Measurements from ENCODE around the gene GALC. TPM values are rescaled to one million over a fixed set of nuclear protein-coding genes. Genes with fewer than 3 reads are reported as not detected.

The GALC gene
- total and polyA plus RNA-seq, 9 of the 15 experiments (the other 6 are each of a cell fraction or from before 2014, with no cell fraction given): 1.6 to 15.0 (median 7.3) TPM

DNA sequence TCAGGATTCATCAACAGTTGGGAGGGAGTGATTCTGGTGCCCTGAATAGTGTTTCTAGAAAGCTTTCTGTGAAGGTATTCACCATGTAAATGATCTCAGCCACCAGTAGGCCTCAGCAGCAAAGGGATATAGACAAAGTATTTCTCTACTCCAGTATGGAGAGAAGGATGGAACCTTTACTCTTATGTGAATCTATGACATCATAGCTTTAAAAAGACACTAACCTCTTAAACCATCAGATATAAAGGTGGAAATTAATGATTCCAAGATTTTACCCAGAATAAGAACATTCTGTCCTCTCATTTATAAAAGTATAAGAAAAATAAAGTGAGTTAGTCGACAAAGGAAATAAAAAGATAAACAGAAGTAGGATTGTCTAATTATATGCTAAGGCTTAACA is 16.5 kb upstream of the GALC start:
- no peaks in the 10 kb centered on the region for H3K36me3 ChIP-seq (ENCODE audit: control insufficient read depth, insufficient read depth, low read length)
- H3K9me3 ChIP-seq (replicated peaks; ENCODE audit: control insufficient read depth, insufficient read depth, low read depth, low read length): no peaks in the 10 kb centered on the region
- no peaks in the 10 kb centered on the region for H4K20me1 ChIP-seq (replicated peaks; ENCODE audit: control insufficient read depth, insufficient read depth, low read length)
- H3K9ac ChIP-seq (ENCODE audit: insufficient read depth in 1 of 2, low read depth in 2 of 2, low read length in 2 of 2): no peak overlapping the region
- H3K4me2 ChIP-seq (ENCODE audit: insufficient read depth, low read length): no peak overlapping the region
- no peak for DNase-seq (ENCODE audit: extremely low read depth in 1 of 4, low spot score in 3 of 4)
- intact Hi-C loops (cut with micrococcal nuclease) (no loop called here), in situ Hi-C loops (cut with MboI) (no loop called here)
- no peaks in the 10 kb centered on the region for H3K9me1 ChIP-seq (ENCODE audit: control insufficient read depth, insufficient read depth, low read length)
- no peak for ATAC-seq
- ChIA-PET POLR2A (interaction anchor here (0.5 kb wide), 1 partner anchor 106 kb away, joined by 4 read pairs; no protein-coding TSS in a partner anchor), CTCF (ENCODE audit: low intra/inter-chr PET ratio) (no interaction called here)
- BruUV-seq (replicated peaks): no TSS peak
- H3K4me3 ChIP-seq: no peak overlapping the region
- no peak for FAIRE-seq
- no peak overlapping the region for H3K27ac ChIP-seq (ENCODE audit: extremely low read depth, low read depth, low read length)
- no peaks in the 10 kb centered on the region for H3K27me3 ChIP-seq (ENCODE audit: control insufficient read depth in 2 of 2, insufficient read depth in 2 of 2, low read length in 2 of 2)
- H3K79me2 ChIP-seq (ENCODE audit: control insufficient read depth, insufficient read depth, low read length): no peaks in the 10 kb centered on the region
- no peak overlapping the region for H2AFZ ChIP-seq (ENCODE audit: low read depth, low read length)
- TF ChIP-seq ZNF444 (CRISPR knock-in tag; IDR thresholded peaks at IDR 0.05): no peak
- TF ChIP-seq RHOXF2B (CRISPR knock-in tag; conservative IDR thresholded peaks at IDR 0.05): no peak
- TF ChIP-seq PTTG1 (tag; IDR thresholded peaks at IDR 0.05; ENCODE audit: low read depth): no peak
- TF ChIP-seq CEBPB (tag; IDR thresholded peaks at IDR 0.05): no peak
- TF ChIP-seq MYNN (IDR thresholded peaks at IDR 0.05): no peak
- TF ChIP-seq MYNN (CRISPR knock-in tag; IDR thresholded peaks at IDR 0.05): no peak
- no peak for TF ChIP-seq FUS (optimal IDR thresholded peaks at IDR 0.05; ENCODE audit: low read depth, low read length)
- TF ChIP-seq ZNF41 (CRISPR knock-in tag; conservative IDR thresholded peaks at IDR 0.05): no peak
- TF ChIP-seq ATF7 (IDR thresholded peaks at IDR 0.05): no peak
- TF ChIP-seq RBM17 (IDR thresholded peaks at IDR 0.05; ENCODE audit: borderline replicate concordance, low read depth, low read length): no peak
- TF ChIP-seq, protein P1, sequence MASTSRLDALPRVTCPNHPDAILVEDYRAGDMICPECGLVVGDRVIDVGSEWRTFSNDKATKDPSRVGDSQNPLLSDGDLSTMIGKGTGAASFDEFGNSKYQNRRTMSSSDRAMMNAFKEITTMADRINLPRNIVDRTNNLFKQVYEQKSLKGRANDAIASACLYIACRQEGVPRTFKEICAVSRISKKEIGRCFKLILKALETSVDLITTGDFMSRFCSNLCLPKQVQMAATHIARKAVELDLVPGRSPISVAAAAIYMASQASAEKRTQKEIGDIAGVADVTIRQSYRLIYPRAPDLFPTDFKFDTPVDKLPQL (IDR thresholded peaks at IDR 0.05; ENCODE audit: extremely low read depth, insufficient read length): no peak
- TF ChIP-seq ZC3H8 (IDR thresholded peaks at IDR 0.05): no peak
- TF ChIP-seq RFX1 (IDR thresholded peaks at IDR 0.05): no peak
- TF ChIP-seq, protein P2, sequence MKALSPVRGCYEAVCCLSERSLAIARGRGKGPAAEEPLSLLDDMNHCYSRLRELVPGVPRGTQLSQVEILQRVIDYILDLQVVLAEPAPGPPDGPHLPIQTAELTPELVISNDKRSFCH (CRISPR knock-in tag; IDR thresholded peaks at IDR 0.05): no peak
- TF ChIP-seq, protein P2 (tag; IDR thresholded peaks at IDR 0.05): no peak
- TF ChIP-seq, protein P3, sequence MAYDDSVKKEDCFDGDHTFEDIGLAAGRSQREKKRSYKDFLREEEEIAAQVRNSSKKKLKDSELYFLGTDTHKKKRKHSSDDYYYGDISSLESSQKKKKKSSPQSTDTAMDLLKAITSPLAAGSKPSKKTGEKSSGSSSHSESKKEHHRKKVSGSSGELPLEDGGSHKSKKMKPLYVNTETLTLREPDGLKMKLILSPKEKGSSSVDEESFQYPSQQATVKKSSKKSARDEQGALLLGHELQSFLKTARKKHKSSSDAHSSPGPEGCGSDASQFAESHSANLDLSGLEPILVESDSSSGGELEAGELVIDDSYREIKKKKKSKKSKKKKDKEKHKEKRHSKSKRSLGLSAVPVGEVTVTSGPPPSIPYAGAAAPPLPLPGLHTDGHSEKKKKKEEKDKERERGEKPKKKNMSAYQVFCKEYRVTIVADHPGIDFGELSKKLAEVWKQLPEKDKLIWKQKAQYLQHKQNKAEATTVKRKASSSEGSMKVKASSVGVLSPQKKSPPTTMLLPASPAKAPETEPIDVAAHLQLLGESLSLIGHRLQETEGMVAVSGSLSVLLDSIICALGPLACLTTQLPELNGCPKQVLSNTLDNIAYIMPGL (CRISPR knock-in tag; IDR thresholded peaks at IDR 0.05): no peak
- no peaks in the 10 kb centered on the region for H3K4me1 ChIP-seq (replicated peaks in 1 of 2; ENCODE audit: control insufficient read depth in 2 of 2, insufficient read depth in 2 of 2, low read length in 2 of 2)
- WGBS (ENCODE audit: insufficient coverage, low coverage, missing lambda C conversion rate): 27% methylated on average over 1 of the region's 1 CpG
